ENCODE results near the gene LPP.

DNA sequence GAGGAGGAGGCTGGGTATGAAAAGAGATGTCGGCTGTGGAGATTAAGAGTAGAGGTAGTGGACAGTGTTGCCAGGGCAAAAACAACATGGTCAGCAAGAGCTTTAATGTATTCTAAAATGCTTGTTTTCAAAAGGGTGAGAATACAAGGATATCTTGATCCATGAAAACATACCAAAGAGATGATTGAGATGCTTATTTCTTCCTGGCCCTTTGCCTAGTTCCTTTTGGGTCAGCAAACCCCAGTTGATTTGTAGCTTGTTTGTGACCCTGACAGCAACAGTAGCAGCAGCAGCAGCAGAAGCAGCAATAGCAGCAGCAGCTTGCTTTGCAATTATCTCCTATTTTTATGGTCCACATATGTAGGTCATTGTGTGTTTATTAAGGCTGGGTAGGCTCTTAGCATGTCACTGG is 337.3 kb downstream of the LPP start:
- TF ChIP-seq CTCF (IDR thresholded peaks at IDR 0.05), result no peak
- no peak for TF ChIP-seq EP300 (IDR thresholded peaks at IDR 0.05; ENCODE audit: low read depth)
- peak in 2 of 3 donors; percentile 22 to 23 for TF ChIP-seq POLR2AphosphoS5 (IDR thresholded peaks at IDR 0.05)
- no peak for TF ChIP-seq POLR2A (IDR thresholded peaks at IDR 0.05)
